Stimulated activated naive CD8-positive, alpha-beta T cell treated with anti-CD3 and anti-CD28 coated beads, Interleukin-15, amount 100 ng/mL, for 72 hours (primary cell): ENCODE data around the gene DAB1.

Source experiments
- ATAC-seq: fragments of 150-1000 bp; cut with Tn5 transposase; 2 replicates; pipeline ENCODE4 v1.10.0; 2021; ENCODE audit warnings: mild to moderate bottlenecking, moderate library complexity
- DNase-seq, 2 donors: peaks; one replicate each; pipeline ENCODE4 v3.0.0; 2021 to 2022
- H3K27ac Mint-ChIP-seq, 2 donors: one replicate each; pipeline ENCODE4 v1.8.0; 2022; ENCODE audit warnings: mild to moderate bottlenecking in 2 of 2, mixed read lengths in 2 of 2, moderate library complexity in 2 of 2
- H3K27me3 Mint-ChIP-seq: one replicate; pipeline ENCODE4 v1.8.0; 2022; ENCODE audit warnings: mixed read lengths
- H3K4me1 Mint-ChIP-seq: one replicate; pipeline ENCODE4 v1.8.0; 2022; ENCODE audit warnings: mild to moderate bottlenecking, mixed read lengths
- H3K4me3 Mint-ChIP-seq, 2 donors: one replicate each; pipeline ENCODE4 v1.8.0; 2022; ENCODE audit warnings: mild to moderate bottlenecking in 2 of 2, mixed read lengths in 2 of 2, moderate library complexity in 1 of 2
- H3K9me3 Mint-ChIP-seq, 2 donors: one replicate each; pipeline ENCODE4 v1.8.0; 2022; ENCODE audit warnings: mixed read lengths in 2 of 2

The DAB1 gene

DNA sequence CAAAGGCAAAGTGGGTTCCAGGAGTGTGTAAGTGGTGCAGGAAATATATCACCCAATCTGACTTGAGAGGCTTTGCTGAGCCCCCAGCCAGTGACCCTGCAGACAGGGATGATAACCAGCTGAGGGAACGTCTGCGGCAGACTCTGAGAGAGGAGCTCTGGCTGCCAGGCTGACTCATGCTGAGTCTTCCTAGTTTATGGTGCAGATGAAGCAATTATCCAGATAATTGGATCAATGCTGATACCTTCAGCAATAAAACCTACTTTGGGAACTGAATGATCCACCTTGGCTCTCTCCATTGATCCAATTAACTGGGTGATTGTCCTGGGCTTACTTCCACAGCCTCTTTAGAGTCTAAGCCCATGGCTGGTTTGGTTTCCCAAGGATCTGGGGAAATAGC is 465.3 kb downstream of the DAB1 start:
- Mint-ChIP-seq H3K4me3 (no peak overlapping the region), H3K27me3 (peaks cover 16% of the 10 kb centered on the region), H3K9me3 (peaks cover 0 to 6% of the 10 kb centered on the region in 2 donors), H3K27ac (no peak overlapping the region), H3K4me1 (no peaks in the 10 kb centered on the region)
- no peak for ATAC-seq
- no peak for DNase-seq

- no peak for ATAC-seq
- Mint-ChIP-seq H3K4me1 (no peaks in the 10 kb centered on the region), H3K27me3 (peaks cover 16% of the 10 kb centered on the region)
Measured at GRCh38 chr1:56957931-56958330, 465.9 kb downstream of the DAB1 start.

DNA sequence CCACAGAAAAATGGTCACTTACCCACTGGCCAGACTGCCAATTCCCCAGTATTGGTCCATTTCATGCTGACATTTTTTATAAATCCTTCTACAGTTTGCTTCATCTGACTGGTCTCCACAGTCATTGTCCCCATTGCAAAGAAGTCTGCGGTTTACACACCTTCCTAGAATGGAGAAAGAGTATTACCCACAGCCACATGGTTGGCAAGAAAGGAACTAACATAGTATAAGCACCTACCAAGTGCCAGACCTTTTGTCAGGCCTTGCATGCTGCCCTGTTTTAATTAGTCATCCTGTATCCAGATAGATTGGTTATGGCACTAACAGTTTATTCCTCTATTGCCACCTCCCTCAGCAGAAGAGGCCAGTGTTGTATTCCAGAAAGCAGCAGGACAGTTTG is 469.2 kb downstream of the DAB1 start:
- no peak overlapping the region for H3K27ac Mint-ChIP-seq
- ATAC-seq (no peak), DNase-seq (no peak)
- no peaks in the 10 kb centered on the region for H3K4me1 Mint-ChIP-seq
- peaks cover 0 to 6% of the 10 kb centered on the region in 2 donors for H3K9me3 Mint-ChIP-seq
- no peak overlapping the region for H3K4me3 Mint-ChIP-seq
- peaks cover 16% of the 10 kb centered on the region for H3K27me3 Mint-ChIP-seq

More at GRCh38 chr1:56957931-56958330, 465.9 kb downstream of the DAB1 start:
- Mint-ChIP-seq H3K27ac (no peak overlapping the region), H3K9me3 (peaks cover 0 to 6% of the 10 kb centered on the region in 2 donors), H3K4me3 (no peak overlapping the region)
- no peak for DNase-seq

GRCh38 chr1:56953386-56953785 is 470.5 kb downstream of the DAB1 start:
- Mint-ChIP-seq H3K4me1 (no peaks in the 10 kb centered on the region), H3K27ac (no peak overlapping the region), H3K4me3 (no peak overlapping the region), H3K27me3 (peaks cover 16% of the 10 kb centered on the region), H3K9me3 (no peaks in the 10 kb centered on the region)
- DNase-seq (no peak), ATAC-seq (no peak)

DNA sequence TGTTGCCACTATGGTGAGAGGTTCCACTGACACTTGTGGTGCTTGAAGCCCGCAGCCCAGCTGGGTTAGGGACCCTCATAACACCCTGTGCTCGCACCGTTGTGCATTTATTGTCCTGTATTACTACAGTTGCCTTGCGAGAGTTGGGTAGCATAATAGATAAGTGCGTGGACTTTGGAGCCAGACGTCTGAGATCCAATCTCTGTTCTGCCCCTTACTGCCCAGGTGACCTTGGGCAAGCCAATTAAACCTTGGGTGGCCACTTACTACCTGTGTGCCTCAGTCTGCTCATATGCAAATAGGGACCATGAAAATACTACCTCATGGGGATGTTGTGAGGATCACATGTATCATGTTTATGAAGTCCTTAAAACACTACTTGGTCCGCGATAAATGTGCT is 471.4 kb downstream of the DAB1 start:
- H3K9me3 Mint-ChIP-seq: no peaks in the 10 kb centered on the region
- ATAC-seq (no peak), DNase-seq (no peak)
- peaks cover 9% of the 10 kb centered on the region for H3K27me3 Mint-ChIP-seq
- no peaks in the 10 kb centered on the region for H3K4me1 Mint-ChIP-seq
- H3K4me3 Mint-ChIP-seq: no peak overlapping the region
- H3K27ac Mint-ChIP-seq: no peak overlapping the region

GRCh38 chr1:56948403-56949023 is 475.3 kb downstream of the DAB1 start:
- no peak overlapping the region for H3K27ac Mint-ChIP-seq
- H3K4me1 Mint-ChIP-seq: no peaks in the 10 kb centered on the region
- no peaks in the 10 kb centered on the region for H3K9me3 Mint-ChIP-seq
- ATAC-seq: no peak
- no peak overlapping the region for H3K4me3 Mint-ChIP-seq
- no peaks in the 10 kb centered on the region for H3K27me3 Mint-ChIP-seq
- DNase-seq: no peak
